HepG2 (cell line): Measurements from ENCODE around the gene MYO1C. TPM values are rescaled to one million over a fixed set of nuclear protein-coding genes. Genes with fewer than 3 reads are reported as not detected.

Experiments used
- ARHGAP35 ChIP-seq: sonication (generic); formaldehyde crosslinking; IDR thresholded peaks from 2 replicates; pipeline ENCODE4 v1.9.0; 2022; ENCODE audit warnings: mild to moderate bottlenecking, inconsistent platforms, moderate library complexity, missing genetic modification reagents, borderline replicate concordance
- HNF4G ChIP-seq, 2 experiments: sonication (generic) in 1 of 2; formaldehyde crosslinking in 1 of 2; IDR thresholded peaks; 2 replicates each; pipeline versions ENCODE4 v1.4.0 to v1.6.1; 2011 to 2020; ENCODE audit warnings: borderline replicate concordance in 2 of 2, low read depth in 2 of 2, mild to moderate bottlenecking in 2 of 2, low read length in 1 of 2, missing genetic modification reagents in 1 of 2, moderate library complexity in 1 of 2
- KDM2A ChIP-seq: sonication (generic); formaldehyde crosslinking; IDR thresholded peaks from 2 replicates; pipeline ENCODE4 v1.4.0; 2020; ENCODE audit warnings: low read depth, missing genetic modification reagents, borderline replicate concordance
- KIAA2018 ChIP-seq: sonication (generic); formaldehyde crosslinking; IDR thresholded peaks from 2 replicates; pipeline ENCODE4 v1.5.0; 2020; ENCODE audit warnings: mild to moderate bottlenecking, missing genetic modification reagents, borderline replicate concordance
- MEF2D ChIP-seq: sonication (generic); formaldehyde crosslinking; IDR thresholded peaks from 2 replicates; pipeline ENCODE4 v1.5.1; 2020; ENCODE audit warnings: mild to moderate bottlenecking, missing genetic modification reagents
- NAIF1 ChIP-seq: sonication (generic); formaldehyde crosslinking; IDR thresholded peaks from 2 replicates; pipeline ENCODE4 v1.5.0; 2020; ENCODE audit warnings: mild to moderate bottlenecking, missing genetic modification reagents, borderline replicate concordance
- NFKBIZ ChIP-seq: IDR thresholded peaks from 2 replicates; pipeline ENCODE4 v1.6.1; 2018; ENCODE audit warnings: missing genetic modification reagents, missing compliant biosample characterization
- POGK ChIP-seq: sonication (generic); formaldehyde crosslinking; conservative IDR thresholded peaks from 2 replicates; pipeline ENCODE4 v1.8.0; 2022; ENCODE audit warnings: mild to moderate bottlenecking, moderate library complexity, missing genetic modification reagents
- RARA ChIP-seq: IDR thresholded peaks from 2 replicates; pipeline ENCODE4 v1.6.1; 2016; ENCODE audit warnings: missing genetic modification reagents, missing compliant biosample characterization
- SMAD1 ChIP-seq: sonication (generic); formaldehyde crosslinking; IDR thresholded peaks from 2 replicates; pipeline ENCODE4 v1.4.0; 2020; ENCODE audit warnings: missing genetic modification reagents, low read depth, mild to moderate bottlenecking, borderline replicate concordance
- TCF7 ChIP-seq: sonication (generic); IDR thresholded peaks from 2 replicates; pipeline ENCODE4 v1.6.1; 2016; ENCODE audit warnings: antibody characterized with exemption, low read depth
- ZBTB38 ChIP-seq: sonication (generic); formaldehyde crosslinking; IDR thresholded peaks from 2 replicates; pipeline ENCODE4 v1.5.1; 2020; ENCODE audit warnings: mild to moderate bottlenecking, missing genetic modification reagents
- ZFP36 ChIP-seq: fragments of 150-350 bp; IDR thresholded peaks from 2 replicates; pipeline ENCODE4 v1.6.1; 2018; ENCODE audit warnings: borderline replicate concordance, low read length, low read depth; ENCODE audit not compliant: partially characterized antibody
- ZNF138 ChIP-seq: sonication (generic); formaldehyde crosslinking; IDR thresholded peaks from 2 replicates; pipeline ENCODE4 v1.5.0; 2020; ENCODE audit warnings: mild to moderate bottlenecking, low read depth, missing genetic modification reagents
- ZNF260 ChIP-seq: sonication (generic); formaldehyde crosslinking; IDR thresholded peaks from 2 replicates; pipeline ENCODE4 v1.4.0; 2020; ENCODE audit warnings: missing genetic modification reagents, low read depth, mild to moderate bottlenecking, borderline replicate concordance
- ZNF317 ChIP-seq: sonication (generic); formaldehyde crosslinking; IDR thresholded peaks from 2 replicates; pipeline ENCODE4 v1.5.0; 2020; ENCODE audit warnings: mild to moderate bottlenecking, missing genetic modification reagents
- polyA plus RNA-seq, 8 experiments: library from polyadenylated mRNA; depleted of rRNA in 3 of 8; stranded (reverse) in 7 of 8; unstranded in 1 of 8; fragments of >200 nt; fragmentation: Illumina TruSeq in 4 of 8; extraction: Trizol in 4 of 8; gene quantifications; 2 replicates each; pipeline versions ENCODE4 v1.2.1 to v1.2.3, GENCODE V29; 2011 to 2016; ENCODE audit warnings: low read depth in 4 of 8, missing spikeins in 1 of 8, mixed read lengths in 1 of 8; ENCODE audit not compliant: insufficient read depth in 1 of 8
- total RNA-seq, 5 experiments: library from RNA; depleted of rRNA; stranded (reverse); fragments of >200 nt; fragmentation: Illumina TruSeq; extraction: Trizol; gene quantifications; 2 replicates each; pipeline ENCODE4 v1.2.3, GENCODE V29; 2016; ENCODE audit warnings: low read depth in 1 of 5
- TF ChIP-seq, protein P1 (sequence below): sonication (generic); formaldehyde crosslinking; IDR thresholded peaks from 2 replicates; pipeline ENCODE4 v1.8.1; 2022; ENCODE audit warnings: mild to moderate bottlenecking, missing genetic modification reagents

Gene MYO1C
- total and polyA plus RNA-seq, 2 of the 13 experiments (the other 11 are each of a cell fraction or from before 2014, with no cell fraction given), result 22.7 to 40.8 TPM

DNA sequence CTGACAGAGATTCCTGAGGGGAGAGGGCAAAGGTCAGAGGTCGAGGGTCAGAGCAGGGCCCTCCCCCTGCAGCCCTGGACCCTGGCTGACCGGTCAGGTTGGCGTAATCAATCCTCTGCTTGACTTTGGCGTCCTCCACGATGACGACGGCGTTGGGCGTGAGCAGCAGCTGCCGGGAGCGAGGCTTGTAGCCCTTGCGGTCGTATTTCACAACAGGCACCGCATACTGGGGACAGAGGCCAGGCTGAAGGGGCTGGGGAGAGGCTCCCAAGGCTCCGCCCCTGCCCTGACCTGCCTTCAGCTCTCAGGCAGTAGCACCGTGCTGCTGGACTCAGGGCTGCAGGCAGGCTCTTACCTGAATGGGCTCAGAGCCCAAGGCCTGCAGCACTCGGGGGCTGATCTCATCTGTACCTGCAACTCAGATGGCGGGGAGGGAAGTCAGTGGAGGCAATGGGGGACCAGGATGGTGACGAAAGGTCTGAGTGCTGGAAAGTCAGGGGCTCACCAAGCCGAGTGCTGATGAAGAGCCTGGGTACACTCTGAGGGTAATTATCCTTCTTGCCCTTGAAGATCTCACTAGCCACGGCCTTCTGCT, 24.5 kb downstream of the MYO1C start (continued):
- peak; percentile 67; the same call in 1 of the 2 replicates for TF ChIP-seq POGK (CRISPR knock-in tag)
- peak; percentile 84 for TF ChIP-seq RARA
- 0 out of 2 replicates have a peak, but pooled peaks have one; percentile 65 for TF ChIP-seq SMAD1 (CRISPR knock-in tag)
- TF ChIP-seq ZFP36, result no peak
- TF ChIP-seq KIAA2018 (CRISPR knock-in tag), result no peak
- TF ChIP-seq ZNF260 (CRISPR knock-in tag), result no peak
- TF ChIP-seq KDM2A, result peak; percentile 62; the same call in 1 of the 2 replicates
- no peak for TF ChIP-seq ZNF317 (CRISPR knock-in tag)
- TF ChIP-seq, protein P1, sequence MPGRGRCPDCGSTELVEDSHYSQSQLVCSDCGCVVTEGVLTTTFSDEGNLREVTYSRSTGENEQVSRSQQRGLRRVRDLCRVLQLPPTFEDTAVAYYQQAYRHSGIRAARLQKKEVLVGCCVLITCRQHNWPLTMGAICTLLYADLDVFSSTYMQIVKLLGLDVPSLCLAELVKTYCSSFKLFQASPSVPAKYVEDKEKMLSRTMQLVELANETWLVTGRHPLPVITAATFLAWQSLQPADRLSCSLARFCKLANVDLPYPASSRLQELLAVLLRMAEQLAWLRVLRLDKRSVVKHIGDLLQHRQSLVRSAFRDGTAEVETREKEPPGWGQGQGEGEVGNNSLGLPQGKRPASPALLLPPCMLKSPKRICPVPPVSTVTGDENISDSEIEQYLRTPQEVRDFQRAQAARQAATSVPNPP, result no peak
- 0 out of 2 replicates have a peak, but pooled peaks have one; percentile 30 for TF ChIP-seq ARHGAP35 (CRISPR knock-in tag)
- no peak for TF ChIP-seq ZNF138
- TF ChIP-seq NAIF1 (CRISPR knock-in tag), result no peak
- TF ChIP-seq NFKBIZ (CRISPR knock-in tag), result 0 out of 2 replicates have a peak, but pooled peaks have one; percentile 50
- peak; percentile 74; the same call in 1 of the 2 replicates for TF ChIP-seq ZBTB38 (CRISPR knock-in tag)
- peak; percentile 94 for TF ChIP-seq HNF4G (IDR thresholded peaks at IDR 0.05; ENCODE audit: borderline replicate concordance, low read depth, low read length)
- peak; percentile 46; the same call in 1 of the 2 replicates for TF ChIP-seq HNF4G (CRISPR knock-in tag; IDR thresholded peaks at IDR 0.05; ENCODE audit: borderline replicate concordance, low read depth)
- 0 out of 2 replicates have a peak, but pooled peaks have one; percentile 7 for TF ChIP-seq TCF7
- TF ChIP-seq MEF2D, result peak; percentile 80
